GM19324 (cell line): ENCODE data around the gene ZNF500.
A peak's percentile ranks its signal among the peaks of the same experiment; 100 is the strongest.

ENCODE experiments used
- ATAC-seq: cut with Tn5 transposase; IDR thresholded peaks from one replicate; pipeline ENCODE4 v1.9.1; 2021; ENCODE audit warnings: mild to moderate bottlenecking, moderate library complexity; ENCODE audit not compliant: unreplicated experiment, low FRiP score

Gene ZNF500

DNA sequence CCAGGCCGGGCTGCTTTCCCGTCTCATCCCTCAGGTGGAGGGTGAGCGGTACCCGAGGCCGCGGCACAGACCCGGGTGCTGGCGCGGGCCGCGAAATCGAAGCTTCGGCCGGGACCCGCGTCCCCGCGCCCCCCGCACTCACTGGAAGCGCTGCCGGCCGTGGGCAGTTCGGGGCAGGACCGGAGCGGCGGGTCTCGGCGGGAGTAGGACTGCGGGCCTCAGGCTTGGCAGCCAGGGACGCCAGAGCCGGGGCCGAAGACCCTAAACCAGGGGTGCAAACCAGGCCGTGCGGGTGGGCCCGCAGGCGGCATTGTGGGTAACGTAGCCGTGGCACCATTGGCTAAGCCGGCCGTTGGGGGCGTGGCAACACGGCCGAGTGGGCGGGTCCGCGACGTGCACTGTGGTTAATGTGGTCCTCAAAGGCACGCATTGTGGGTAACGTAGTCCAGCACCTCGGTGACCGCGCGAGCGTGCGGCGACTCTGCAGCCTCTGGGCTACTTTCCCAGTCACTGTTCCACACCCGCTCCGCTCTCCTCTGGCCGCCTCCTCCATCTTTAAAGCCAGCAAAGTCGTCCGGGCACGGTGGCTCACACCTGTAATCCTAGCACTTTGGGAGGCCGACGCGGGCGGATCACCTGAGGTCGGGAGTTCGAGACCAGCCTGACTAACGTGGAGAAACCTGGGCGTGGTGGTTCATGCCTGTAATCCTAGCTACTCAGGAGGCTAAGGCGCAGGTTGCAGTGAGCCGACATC lies at the start of gene ZNF500:
Gene ZNF500, minus strand, starts transcription at position 288 of the 754 bp plus-strand sequence. CDS start 1,184 bp downstream, outside the sequence.
- ATAC-seq = peak; percentile 85

DNA sequence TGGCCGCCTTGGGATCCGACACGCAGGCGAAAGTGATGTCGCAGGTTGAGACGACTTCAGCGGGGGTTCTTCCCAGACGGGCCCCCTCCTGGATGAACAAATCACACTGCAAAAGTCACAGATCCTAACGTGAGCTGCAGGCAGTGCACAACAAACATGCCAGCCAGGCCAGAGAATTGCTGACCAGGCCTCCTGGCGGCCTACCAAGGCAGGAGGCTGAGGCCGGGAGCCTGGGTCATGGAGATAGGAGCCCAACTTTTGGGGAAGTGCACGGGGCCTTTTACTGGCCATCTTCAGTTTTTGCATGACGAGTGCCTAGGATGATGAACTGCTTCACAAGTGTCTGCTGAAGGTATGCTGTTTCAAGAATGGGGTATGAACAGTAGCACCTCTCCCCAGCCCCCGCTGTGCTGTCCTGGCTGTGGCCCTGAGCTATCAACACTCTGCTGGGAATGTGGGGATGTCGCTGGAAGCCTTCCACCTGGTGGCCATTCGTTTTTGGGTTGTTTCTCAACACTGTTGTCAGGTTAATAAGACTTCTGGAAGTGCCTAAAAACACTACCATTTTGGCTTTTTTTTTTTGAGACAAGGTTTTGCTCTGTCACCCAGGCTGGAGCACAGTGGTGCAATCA lies 47.7 kb upstream of the ZNF500 start:
- ATAC-seq = no peak

DNA sequence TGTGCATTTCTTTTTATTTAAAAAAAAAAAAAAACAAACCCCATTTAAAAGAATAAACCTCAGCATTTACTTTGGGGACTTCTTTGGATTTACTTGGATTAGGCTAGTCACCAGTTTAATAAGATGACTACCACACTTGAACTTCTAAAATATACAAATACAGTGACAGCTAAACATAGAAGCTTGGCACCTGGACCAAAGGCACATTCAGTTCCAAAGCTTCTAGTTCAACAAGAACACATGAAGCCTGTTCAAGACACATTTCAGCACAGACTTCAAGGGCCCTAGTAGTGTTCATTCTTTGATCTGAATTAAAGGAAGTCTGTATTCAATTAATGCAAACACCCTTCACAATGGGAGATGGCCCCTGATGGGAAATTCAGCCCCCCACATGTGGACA lies 47.1 kb upstream of the ZNF500 start:
- no peak for ATAC-seq

DNA sequence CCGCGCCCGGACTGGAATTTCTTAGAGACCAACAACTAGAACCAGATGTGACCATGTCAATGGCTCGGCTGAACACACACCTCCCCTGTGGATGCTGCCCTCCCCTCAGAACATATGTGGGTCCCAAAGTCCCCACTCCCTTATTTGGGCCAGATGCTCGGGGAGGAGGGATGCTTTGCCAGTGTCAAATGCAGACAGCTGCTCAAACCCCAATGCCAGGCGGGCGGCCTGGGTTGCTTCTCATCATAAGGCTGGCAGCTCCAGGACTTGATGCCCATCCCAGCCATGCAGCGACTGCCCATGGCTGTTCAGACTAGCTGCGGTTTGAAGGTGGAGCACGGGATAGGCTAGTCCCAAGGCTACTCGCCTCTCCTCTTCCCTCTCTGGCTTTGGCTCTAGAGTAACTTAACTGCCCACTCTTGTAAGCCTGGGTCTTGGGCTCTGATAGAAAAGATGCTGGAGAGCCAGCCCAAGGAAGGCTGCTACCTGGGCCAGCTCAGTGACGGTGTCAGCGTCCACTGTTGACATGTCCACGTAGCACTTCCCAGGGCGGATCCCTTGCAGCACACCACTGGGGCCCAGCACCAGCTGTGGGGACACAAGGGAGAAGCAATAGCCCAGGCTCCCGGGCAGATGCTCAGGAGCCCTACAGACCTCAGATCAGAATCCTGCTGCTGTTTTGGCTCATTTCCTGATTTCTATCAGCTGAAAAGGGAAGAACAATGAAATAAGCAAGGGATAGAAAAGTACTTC lies 46.5 kb upstream of the ZNF500 start:
- no peak for ATAC-seq

DNA sequence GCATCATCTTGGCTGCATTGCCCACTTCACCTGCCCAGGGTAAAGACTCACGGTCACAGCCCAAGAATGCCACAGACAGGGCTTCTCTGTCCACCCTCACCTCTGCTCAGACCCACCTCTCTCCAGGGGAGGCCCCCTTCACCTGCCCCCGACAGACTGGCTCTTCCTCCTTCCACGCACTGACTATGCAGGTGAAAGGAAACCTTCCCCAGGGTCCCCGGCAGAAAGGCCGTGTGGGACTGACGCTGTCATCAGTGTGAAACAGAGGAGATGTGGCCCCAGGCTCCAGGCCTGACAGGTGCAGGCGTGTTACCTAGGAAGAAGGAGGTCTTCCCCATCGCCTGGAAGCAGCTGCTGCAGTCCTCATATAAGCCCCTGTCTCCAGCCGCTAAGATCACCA lies 44.8 kb upstream of the ZNF500 start:
- no peak for ATAC-seq

DNA sequence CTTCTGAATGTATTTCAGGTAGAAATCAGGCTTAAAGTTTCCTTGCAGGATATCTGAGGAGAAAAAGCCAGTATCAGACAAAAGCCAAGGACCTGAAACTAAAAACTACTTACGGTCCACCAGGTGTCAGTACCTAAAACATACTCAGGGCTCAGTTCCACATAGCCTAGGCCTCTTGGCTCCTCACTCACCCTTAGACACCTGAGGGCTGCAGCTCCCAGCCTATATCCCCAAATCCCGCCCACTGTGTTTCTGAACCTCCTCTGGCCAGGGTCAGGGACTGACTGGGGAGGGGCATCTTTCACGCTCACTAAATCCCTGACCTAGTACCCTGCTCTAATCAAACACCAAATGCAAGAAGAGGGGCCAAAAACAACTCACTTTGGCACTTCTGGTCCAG lies 44.3 kb upstream of the ZNF500 start:
- no peak for ATAC-seq

DNA sequence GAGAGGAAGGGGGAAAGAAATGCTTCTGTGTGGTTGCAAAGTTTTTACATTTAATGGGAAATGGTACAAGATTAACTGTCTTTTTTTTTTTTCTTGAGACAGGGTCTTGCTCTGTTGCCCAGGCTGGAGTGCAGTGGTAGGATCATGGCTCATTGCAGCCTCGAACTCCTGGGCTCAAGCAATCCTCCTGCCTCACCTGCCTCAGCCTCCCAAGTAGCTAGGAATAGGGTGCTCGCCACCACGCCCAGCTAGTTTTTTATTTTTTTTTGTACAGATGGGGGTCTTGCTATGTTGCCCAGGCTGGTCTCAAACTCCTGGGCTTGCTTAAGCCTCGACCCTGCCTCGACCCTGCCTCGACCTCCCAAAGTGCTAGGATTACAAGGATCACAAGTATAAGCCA lies 39.3 kb upstream of the ZNF500 start:
- ATAC-seq = no peak

DNA sequence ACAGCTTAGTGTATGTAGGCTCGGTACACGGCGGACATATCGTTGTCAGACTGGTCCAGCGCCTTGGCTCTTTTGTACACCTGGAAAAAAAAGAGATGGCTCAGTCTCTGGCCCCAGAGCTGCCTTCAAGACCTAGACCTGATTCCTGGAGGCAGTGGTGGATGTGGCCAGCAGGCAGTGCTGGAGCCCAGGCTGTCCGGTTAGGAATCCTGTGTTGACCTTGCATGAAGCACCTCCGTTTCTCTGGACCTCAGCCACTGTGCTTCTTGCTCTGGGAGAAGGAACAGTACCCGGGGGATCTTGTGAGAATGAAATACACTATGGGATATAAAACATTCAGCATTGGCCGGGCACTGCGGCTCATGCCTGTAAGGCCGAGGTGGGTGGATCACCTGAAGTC lies 38.3 kb upstream of the ZNF500 start:
- ATAC-seq = no peak

DNA sequence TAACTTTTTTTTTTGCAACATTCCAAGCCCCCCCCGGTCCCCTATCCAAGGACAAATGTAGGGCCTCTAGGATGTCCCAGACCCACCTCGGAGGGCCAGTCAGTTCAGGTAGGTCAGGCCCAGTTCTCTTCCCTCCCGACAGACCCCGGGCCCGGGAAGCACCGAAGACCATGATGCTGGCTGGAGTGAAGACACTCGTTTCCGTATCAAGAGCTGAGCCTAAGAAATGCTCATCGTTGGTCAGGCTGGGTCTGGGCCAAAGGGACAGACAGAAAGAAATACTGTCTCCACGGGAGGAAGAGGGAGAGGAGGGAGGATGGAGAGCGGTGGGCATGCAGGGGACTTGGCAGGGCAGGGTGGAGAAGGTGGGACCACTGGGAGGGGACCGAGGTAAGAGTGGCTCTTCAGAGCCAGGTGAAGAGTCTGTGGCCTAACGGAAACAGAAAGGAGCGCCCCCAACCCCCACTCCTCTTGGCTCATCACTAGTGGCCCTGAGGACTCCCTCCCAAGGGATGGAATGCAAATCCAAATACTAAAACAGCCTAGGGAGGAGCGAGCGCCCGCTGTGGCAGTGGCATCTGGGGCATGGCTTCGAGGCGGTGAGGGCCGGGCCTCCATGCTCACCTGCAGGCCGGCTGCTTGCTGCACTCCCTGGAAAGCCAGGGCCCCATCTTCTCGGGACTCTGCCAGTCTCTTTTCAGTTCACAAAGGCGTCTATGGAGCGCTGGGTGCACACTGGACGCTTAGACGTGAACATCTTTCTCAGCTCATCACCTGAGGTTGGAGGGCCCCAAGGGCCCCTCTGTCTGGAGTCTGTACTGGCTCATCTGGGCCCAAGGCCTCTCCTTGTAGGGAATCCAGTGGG lies 37.2 kb upstream of the ZNF500 start:
- ATAC-seq = no peak

DNA sequence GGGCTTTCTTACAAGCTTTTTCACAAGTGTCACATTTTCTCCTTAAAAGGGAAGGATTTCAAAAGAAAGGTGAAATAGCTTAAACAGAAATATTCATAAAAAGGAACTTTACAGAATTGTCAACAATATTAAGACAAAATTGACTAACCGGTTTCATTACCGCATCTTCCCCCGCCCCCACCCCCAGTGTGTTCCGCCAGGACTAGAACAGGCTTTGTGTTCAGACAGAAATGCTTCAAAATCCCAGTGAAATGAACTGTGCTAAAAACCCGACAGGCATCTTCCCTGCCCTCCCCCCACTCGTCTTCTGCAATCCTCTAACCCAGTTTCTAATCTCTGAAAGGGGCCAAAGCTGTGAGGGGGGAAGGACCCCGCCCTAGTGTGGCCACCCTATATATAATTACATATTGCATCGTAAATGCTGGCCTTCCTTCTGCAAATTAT lies 36.5 kb upstream of the ZNF500 start:
- ATAC-seq = no peak

DNA sequence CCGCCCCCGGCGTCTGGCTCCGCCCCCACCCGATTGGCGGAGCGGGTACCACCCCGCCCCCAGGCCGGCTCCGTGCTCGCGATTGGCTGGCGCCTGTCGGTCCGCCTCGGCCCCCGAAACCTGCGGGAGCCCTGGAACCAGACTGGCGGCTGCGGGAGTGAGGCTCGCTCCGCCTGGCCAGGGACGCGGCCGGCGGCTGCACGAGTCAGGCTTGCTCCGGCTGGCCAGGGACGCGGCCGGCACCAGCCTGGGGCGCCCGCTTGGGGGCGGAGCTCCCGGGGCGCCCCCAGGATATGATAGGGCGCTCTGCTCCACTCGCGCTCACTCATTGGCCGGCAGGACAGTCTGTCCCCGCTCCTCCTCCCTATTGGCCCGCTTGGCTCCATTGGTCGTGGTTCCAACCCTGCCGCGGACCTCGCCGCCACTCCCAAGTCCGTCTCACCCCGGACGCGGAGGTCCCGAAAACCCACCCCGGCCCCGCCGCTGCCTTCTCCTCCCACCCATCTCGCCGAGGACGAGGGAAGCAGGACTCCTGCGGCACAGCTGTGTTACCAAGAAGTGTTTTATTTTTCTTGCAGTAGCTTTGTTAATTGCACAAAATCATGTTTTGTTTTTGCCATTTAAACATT lies 35.8 kb upstream of the ZNF500 start:
- ATAC-seq = peak; percentile 94

DNA sequence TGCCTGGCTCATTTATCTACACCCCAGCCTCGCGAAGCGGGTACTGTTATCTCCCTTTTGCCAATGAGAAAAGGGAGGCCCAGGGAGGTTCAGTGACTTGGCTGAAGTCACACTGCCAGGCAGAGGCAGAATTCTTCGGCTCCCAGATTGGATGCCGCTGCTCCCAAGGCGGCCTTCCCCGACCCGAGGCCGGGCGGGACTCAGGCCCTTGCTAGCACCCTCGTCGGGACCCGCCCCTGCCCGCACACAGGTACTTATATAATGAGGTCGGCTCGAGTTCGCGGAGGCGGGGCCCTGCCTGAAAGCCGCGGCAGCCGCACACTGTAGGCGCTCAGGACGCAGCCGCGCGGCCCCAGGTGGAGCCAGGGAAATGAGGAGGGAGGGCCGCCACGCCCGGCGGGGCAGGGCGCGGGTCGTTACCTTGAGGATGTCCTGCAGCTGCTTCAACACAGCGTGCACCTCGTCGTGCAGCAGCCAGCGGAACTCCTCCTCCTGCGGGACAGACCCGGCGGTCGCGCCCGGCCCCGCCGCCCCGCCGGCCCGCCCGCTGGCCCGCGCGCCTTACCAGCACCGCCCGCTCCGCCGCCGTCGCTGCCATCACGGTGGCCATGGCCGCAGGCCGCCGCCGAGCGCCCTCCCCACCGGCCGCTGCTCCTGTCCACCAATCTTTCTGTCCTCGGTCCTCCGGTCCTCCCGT lies 35.1 kb upstream of the ZNF500 start, which contains the start of gene ROGDI:
Gene ROGDI, minus strand, starts transcription at position 672 of the 697 bp plus-strand sequence. Its CDS starts 62 bp downstream, at position 610.
- peak; percentile 67 for ATAC-seq

DNA sequence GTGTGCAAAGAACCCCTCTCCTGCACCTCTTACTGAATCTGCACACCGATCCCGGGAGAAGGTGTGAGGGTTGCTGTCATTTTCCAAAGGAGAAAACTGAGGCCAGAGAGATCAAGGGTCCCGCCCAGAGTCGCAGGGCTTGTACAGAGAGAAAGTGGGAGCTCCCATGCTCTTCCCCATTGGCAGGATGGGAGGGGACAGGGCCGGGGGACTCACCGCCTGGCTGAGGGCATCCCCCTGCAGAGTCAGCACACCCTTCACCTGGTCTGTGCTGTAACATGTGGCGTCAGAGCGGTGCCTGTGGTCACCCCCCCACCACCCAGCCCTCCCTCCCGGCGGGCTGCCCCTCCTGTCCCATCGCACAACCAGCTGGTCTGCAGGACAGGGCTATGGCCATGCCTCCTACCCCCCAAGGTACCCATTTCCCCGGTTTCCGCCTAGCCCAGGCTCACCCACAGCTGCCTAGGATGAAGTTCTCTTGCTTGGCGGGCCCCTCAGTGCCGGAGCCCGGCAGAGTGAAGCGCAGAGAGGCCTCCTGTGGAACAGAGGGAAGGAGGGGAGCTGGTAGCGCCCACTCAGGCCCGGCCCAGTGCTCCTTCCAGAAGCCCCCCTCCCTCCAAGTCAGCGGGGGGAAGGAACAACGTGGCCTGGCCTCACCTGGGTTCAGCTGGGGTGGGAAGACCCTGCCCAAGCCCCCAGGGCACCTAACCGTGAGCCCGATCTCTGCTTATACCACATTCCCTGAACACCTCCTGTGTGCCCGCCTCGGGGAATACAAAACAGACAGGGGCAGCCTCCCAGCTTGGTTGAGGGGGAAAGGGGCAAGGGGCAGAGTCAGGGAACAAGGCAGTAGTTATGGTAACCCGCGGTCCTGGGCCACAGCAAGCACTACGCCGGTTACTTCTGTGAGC lies 34.3 kb upstream of the ZNF500 start:
- no peak for ATAC-seq

DNA sequence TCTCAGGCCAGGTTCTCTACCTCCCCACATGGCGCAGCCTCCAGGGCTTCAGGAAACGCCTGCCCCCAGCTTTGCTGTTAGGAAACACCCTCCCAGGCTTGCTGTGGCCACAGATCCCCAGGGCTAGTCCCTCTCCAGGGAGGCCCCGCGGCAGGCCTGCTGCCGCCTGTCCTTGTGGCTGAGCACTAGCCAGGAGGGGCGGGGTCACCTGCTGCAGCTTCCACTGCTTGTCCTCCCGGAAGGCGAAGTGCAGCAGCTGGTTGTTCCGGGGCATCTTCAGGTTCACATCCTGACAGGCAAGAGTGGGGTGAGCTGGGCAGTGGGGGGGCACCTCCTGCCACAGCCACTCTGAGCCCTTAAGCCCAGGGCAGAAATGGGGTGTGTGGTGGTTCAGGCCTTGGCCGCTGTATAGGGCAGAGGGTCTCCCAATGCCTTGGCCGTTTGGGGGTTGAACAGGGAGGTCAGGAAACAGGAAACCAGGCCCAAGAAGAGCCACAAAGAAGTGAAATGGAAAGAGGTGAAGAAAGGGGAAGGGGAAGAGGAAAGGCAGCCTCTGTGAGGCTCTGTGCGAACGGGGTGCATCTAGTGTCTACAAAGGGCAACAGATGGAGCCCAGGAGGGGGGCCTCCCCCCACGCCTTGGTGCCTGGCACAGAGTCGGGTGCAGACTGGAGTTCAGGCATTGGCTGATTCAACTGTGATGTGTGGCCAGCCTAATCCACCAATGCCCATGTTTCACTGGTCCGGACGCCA lies 33.5 kb upstream of the ZNF500 start:
- no peak for ATAC-seq

DNA sequence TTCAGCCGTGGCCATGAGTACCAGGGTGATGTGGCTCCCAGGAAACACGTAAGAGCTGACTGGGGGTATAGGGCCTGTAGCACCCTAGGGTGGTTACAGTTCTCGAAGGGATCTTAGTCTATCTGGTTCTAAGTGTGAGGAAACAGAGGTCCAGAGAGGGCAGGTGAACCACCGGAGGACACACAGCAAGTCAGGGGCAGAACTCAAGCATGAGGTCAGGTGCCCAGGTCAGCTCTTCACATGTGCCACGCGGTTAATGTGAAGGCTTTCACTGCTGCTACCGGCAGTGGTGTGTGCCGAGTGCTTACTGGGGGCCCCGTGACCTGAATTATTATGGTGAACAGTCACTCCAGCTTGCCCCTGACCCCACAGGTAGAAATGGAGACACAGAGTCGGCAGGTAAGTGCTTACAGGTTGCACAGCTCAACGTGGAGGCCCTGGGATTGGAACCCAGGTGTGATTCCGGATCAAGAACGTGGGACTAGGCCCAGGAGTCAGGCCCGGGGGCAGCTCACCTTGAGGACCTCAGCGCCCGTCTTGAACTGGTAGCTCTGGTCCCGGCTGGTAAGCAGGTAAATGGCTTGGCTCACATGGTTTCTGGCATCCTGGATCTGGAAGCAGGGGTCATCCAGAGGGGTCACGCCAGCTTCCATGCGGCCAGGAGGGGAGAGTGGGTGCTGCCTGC lies 32.4 kb upstream of the ZNF500 start:
- ATAC-seq = no peak

DNA sequence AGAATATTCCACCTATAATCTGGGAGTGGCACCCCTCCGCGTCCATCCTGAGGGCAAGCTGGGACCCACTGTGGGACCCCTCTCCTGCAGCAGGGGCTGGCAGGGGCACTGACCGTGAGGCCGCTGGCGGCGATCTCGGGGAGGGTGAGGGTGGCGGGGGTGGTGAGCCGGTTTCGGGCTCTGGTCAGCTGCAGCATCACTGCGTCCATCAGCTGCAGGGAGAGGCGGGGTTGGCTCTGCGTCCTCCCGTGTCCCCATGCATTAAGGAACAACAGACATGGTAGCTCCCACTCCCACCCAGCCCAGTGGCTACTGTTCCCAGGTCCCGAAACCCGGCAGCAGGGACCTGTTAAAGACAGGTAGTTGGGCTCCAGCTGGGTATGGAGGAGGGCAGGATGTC lies 31.5 kb upstream of the ZNF500 start:
- ATAC-seq = no peak

DNA sequence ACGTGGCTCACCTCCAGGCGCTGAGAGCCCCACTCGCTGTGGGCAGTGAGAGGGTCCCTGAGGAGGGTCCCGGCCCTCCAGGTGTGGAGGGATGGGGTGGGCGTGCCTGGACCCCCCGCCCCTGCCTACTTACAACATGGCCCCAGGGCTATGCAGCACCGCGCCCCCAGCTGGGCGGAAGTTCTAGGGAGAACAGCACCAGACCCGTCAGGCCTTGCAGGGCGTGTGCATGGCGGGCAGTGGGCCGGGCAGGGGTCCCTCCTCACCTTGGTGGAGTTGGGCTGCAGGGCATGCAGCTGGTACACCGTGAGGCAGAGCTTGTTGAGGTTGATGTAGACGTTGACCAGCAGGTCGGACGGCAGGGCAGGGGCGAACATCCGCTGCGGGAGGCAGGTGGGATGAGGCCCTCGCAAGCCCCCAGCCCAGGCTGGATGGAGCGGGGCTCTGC lies 30.9 kb upstream of the ZNF500 start:
- ATAC-seq = no peak
